HL-60/S4 (cell line): Measurements from ENCODE around the gene KIAA0930.
"Not testable (repeated sequence)": the region's sequence is repeated elsewhere in the genome, so short reads cannot be mapped to it uniquely, and the experiment has no call there.

Source experiments
- in situ Hi-C: fragments of 300-500 bp; cut with MboI; formaldehyde crosslinking; loops from 2 replicates; pipeline ENCODE4 v1.14.3; 2022; ENCODE audit warnings: low sequenced_read_pairs

Gene KIAA0930

GRCh38 chr22:45263463-45264269 lies 23.0 kb upstream of the KIAA0930 start:
- in situ Hi-C loops: loop anchor here (10.0 kb wide), 2 partner anchors 161 to 291 kb away; no protein-coding TSS in a partner anchor

- in situ Hi-C loops: loop anchor here (10.0 kb wide), 2 partner anchors 162 to 292 kb away; no protein-coding TSS in a partner anchor
These were observed 22.3 kb upstream of the KIAA0930 start for GRCh38 chr22:45262931-45263462.

GRCh38 chr22:45262195-45262930 lies 21.7 kb upstream of the KIAA0930 start:
- in situ Hi-C loops: loop anchor here (10.0 kb wide), 2 partner anchors 162 to 292 kb away; no protein-coding TSS in a partner anchor

- in situ Hi-C loops: loop anchor here (10.0 kb wide), 2 partner anchors 163 to 293 kb away; no protein-coding TSS in a partner anchor
These were observed 20.9 kb upstream of the KIAA0930 start for GRCh38 chr22:45261407-45262088.

GRCh38 chr22:45260395-45260759 lies 19.7 kb upstream of the KIAA0930 start:
- in situ Hi-C loops: loop anchor here (10.0 kb wide), 2 partner anchors 164 to 294 kb away; no protein-coding TSS in a partner anchor

GRCh38 chr22:45259754-45260394 lies 19.2 kb upstream of the KIAA0930 start:
- in situ Hi-C loops: loop anchor here (10.0 kb wide), 2 partner anchors 165 to 295 kb away; no protein-coding TSS in a partner anchor

GRCh38 chr22:45257941-45258340 lies 17.2 kb upstream of the KIAA0930 start:
- in situ Hi-C loops: not testable (repeated sequence)

DNA sequence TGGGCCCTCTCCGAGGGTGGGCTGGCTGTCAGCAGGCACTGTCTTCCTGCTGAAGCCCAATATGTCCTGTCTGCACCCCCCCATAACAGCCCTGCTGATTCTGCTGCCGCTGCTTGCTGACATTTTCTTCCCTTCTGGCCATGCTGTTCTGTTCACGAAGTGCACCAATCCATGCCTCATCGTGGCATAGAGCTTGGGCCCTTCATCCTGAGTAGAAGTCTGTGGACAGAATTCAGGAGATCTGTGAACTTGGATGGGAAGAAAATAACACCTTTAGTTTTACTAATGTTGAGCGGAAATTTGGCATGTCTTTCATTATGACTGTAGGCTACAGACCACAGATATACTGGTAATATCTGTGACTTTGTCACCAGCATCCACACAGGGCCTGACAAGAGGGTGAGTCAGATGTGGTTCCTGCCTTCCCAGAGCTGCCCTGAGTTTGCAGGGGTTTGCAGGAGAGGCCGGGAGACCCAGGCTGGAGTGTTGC lies 14.1 kb upstream of the KIAA0930 start:
- in situ Hi-C loops: no loop called here

DNA sequence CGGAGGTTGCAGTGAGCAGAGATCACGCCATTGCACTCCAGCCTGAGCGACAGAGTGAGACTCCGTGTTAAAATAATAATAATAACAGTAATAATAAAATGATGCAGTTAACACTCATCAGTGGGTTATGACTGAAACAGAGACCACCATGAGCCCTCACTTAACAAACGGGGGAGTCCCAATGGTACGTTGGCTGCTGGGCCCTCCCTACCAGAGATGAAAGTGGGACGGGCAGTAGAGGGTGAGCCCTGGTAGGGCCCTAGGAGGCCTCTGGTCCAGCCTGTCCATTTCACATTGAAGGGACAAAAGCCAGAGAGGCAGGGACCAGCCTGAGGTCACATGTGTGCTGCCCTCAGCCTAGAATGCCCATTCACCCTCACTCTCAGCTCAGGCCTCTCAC lies 13.7 kb upstream of the KIAA0930 start:
- in situ Hi-C loops: no loop called here

GRCh38 chr22:45253039-45253641 lies 12.4 kb upstream of the KIAA0930 start:
- in situ Hi-C loops: no loop called here

DNA sequence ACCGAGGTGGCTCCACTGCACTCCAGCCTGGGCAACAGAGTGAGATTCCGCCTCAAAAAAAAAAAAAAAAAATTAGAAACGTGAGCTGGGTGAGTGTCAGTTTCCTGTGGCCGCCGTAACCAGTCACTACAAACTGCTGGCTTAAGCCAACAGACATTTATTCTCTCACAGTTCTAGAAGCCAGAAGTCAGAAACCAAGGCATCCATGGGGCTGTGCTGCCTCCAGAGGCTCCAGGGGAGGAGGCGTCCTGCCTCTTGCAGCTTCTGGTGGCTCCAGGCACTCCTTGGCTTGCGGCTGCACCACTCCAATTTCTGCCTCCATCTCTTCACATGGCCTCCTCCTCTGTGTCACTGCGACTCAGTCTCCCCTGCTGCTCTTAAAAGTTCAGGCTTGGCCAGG lies 11.1 kb upstream of the KIAA0930 start:
- in situ Hi-C loops: no loop called here

DNA sequence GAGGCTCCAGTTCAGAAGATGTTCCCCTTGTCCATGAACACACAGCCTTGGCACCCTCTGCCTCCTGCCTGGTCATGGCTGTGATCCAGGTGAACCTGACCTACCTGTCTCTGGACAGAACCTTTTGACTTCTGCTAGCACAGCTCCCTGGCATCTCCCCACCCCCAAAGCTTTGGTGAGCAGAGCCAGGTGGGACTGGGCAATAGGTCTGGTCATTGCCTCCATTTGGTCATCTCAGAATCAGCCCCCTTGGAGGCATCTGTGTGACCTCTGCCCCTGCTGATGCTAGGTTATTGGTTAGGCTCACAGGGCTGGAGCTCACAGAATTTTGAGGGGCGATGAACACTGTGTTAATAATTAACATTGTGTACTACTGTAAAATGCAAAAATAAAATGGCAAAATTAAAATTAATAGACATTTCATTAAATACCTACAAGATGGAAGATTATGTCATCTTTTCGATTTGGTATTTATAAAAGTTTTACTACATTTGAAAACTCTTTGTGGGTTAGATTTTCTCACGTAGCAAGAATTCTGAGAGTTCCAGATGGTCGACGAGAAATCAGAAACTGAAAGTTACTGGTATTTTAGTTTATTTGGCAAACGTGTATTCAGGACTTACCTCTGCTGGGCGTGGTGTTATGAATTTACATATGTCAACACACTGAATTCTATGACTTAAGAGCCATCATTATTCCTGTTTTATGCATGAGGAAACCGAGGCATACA lies 8.3 kb upstream of the KIAA0930 start:
- in situ Hi-C loops: no loop called here

- in situ Hi-C loops: no loop called here
These were observed 5.6 kb upstream of the KIAA0930 start for GRCh38 chr22:45246060-45246985.

DNA sequence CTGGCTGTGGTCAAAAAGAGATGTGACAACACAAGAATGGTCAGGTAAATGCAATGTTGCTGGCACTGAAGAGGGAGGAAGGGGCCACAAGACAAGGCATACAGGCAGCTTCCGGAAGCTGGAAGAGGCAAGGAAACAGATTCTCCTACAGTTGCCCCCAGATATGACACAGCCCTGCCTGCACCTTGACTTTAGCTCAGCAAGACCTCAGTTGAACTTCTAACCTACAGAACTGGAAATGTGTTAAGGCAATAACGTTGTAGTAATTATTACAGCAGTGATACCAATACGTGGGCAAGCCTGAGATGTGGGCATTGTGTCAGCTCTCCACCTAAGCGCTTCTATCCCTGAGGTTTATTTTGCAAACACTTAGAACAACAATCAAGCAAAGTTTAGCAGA lies 4.2 kb upstream of the KIAA0930 start:
- in situ Hi-C loops: no loop called here

GRCh38 chr22:45242778-45243191 lies 2.1 kb upstream of the KIAA0930 start:
- in situ Hi-C loops: no loop called here

- in situ Hi-C loops: no loop called here
These were observed 437 bp downstream of the KIAA0930 start for GRCh38 chr22:45240104-45240809.

- in situ Hi-C loops: no loop called here
These were observed 1.0 kb downstream of the KIAA0930 start for GRCh38 chr22:45239681-45240051.
